H1 (cell line): Measurements from ENCODE around the gene LTF. TPM values are rescaled to one million over a fixed set of nuclear protein-coding genes. Genes with fewer than 3 reads are reported as not detected.

Source experiments
- CHD7 ChIP-seq: fragments of 300-600 bp; sonication (generic); IDR thresholded peaks from 2 replicates; pipeline ENCODE4 v1.7.1; 2012; ENCODE audit warnings: low read length, moderate library complexity, mild to moderate bottlenecking, inconsistent platforms; ENCODE audit not compliant: insufficient replicate concordance
- EP300 ChIP-seq, 2 experiments: IDR thresholded peaks; 1 replicate in 1 of 2; 2 replicates in 1 of 2; pipeline ENCODE4 v1.6.1; 2011 to 2012; ENCODE audit warnings: low read depth in 2 of 2, low read length in 2 of 2, mild to moderate bottlenecking in 2 of 2, borderline replicate concordance in 1 of 2, inconsistent platforms in 1 of 2, moderate library complexity in 1 of 2
- PHF8 ChIP-seq: fragments of 200-600 bp; sonication (generic); conservative IDR thresholded peaks from 2 replicates; pipeline ENCODE4 v1.7.1; 2012; ENCODE audit warnings: low read depth, mild to moderate bottlenecking, inconsistent platforms, low read length, moderate library complexity
- TAF1 ChIP-seq: IDR thresholded peaks from 2 replicates; pipeline ENCODE4 v1.6.1; 2011; ENCODE audit warnings: mild to moderate bottlenecking, low read depth, low read length
- polyA plus RNA-seq, 7 experiments: library from polyadenylated mRNA; depleted of rRNA in 3 of 7; stranded (reverse) in 5 of 7; unstranded in 2 of 7; fragments of >200 nt in 5 of 7; fragments of 200-250 nt in 2 of 7; gene quantifications; 1 replicate in 5 of 7; 2 replicates in 1 of 7; 4 replicates in 1 of 7; pipeline versions ENCODE4 v1.2.1 to v1.2.3, GENCODE V29; 2011 to 2013; ENCODE audit warnings: missing spikeins in 2 of 7, mixed read lengths in 2 of 7
- total RNA-seq: library from RNA; stranded (reverse); fragmentation: NEBNext Ultra II Directional; extraction: Animal tissue kit (Norgen Biotek cat#: 25700); gene quantifications from 2 replicates; pipeline ENCODE4 v1.2.1, GENCODE V29; 2021

Gene LTF
- total and polyA plus RNA-seq, 2 of the 8 experiments (the other 6 are each of a cell fraction or from before 2014, with no cell fraction given) = 0.23 to 0.99 TPM

DNA sequence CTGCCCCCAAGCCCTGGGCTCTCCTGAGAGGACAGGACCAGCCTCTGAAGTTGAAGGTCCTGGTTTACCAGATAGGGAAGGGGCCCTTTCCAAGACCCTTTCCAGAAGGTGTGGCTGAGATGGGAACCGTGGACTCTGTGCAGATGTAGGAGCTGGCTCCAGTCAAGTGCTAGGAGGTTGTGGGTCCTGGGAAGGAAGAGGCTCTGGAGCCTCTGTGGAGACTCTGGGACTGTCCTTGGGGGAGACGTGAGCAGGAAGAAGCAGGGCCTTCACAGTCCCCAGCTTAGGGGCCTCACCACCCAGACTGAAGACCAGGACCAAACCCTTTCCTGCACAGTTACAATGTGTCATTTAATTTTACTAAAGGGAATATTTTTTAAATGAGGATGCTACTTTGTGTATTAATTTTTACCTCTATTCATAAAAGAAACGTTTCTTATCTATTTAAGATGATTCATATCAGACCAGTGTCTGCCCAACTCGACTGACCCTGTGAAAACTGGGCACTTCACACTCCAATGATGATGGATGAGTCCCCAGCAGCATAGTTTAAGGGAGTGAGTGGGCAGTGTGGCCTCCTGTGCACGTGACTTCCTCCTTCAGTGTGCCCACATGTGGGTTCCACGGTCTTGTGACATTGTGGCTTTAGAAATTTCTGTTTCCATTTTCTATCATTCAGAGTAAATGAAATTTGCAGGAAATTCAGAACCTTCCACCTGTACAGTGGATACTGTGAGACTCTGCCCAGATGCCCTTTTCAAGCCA is 68.8 kb downstream of the LTF start (continued):
- TF ChIP-seq CHD7 (no peak), TAF1 (no peak), PHF8 (no peak), EP300 (IDR thresholded peaks at IDR 0.05; ENCODE audit: borderline replicate concordance in 1 of 2, low read depth in 2 of 2, low read length in 2 of 2) (no peak)
